ENCODE results near the gene OBSCN.

Gene OBSCN

DNA sequence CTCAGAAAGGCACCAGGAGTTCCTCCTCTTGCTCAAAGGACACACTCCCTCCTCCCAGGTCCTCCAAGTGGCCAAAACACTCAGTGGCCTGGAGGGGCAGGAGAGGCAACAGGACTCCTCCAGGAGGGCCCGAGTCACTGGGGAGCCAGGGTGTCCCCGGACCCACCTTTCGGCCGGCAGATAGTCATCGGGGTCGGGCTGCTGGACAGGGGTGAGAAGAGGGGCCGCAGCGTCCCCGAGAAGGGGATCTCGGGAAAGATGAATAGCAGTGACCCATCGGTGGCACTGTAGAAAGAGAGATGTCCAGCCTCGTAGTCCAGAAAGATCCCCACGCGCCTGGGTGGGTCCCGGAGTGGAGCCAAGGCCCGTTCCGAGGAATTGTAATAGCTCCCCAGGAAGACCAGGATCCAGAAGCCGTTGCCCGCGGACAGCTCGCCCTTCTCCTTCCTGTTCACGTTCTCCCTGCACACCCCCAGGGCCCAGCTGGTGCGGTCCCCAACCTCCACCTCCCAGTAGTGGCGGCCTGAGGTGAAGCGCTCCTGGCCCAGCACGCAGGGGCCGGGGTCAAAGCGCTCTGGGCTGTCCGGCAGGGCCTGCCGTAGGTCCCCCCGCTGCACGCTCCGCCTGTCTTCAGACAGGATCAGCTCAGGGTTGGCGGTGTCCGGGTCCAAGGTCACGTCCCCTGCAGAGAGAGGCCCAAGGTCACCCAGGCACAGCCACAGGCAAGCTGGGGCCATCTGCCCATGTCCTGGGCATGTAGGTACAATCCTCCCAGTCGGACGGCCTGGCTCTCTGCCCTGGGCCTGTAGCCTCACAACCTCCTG is 186.9 kb downstream of the OBSCN start:
- no peak for DNase-seq (ENCODE audit: low read depth in 2 of 2, low spot score in 1 of 2)

GRCh38 chr1:228396770-228397662 is 189.2 kb downstream of the OBSCN start:
- no peak for DNase-seq (ENCODE audit: low read depth in 2 of 2, low spot score in 1 of 2)

DNA sequence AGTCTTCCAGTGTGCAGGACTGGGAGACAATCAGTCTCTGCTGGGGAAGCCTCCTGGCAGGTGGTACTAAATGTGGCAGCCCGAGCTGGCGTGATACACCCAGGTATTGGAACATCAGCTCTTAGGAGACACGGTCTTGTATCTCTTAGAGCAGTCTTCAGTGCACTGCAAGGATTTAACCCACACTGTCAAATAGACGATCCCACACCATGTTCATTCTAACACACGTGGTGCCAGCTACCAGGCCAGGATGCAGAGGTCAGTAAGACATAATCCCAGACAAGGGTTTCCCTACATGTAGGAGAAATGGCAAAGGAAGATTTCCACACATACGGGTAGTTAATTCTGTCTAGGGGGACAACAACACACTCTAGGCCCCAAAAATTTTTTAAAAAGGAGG is 190.1 kb downstream of the OBSCN start:
- DNase-seq (ENCODE audit: low read depth in 2 of 2, low spot score in 1 of 2), result no peak

DNA sequence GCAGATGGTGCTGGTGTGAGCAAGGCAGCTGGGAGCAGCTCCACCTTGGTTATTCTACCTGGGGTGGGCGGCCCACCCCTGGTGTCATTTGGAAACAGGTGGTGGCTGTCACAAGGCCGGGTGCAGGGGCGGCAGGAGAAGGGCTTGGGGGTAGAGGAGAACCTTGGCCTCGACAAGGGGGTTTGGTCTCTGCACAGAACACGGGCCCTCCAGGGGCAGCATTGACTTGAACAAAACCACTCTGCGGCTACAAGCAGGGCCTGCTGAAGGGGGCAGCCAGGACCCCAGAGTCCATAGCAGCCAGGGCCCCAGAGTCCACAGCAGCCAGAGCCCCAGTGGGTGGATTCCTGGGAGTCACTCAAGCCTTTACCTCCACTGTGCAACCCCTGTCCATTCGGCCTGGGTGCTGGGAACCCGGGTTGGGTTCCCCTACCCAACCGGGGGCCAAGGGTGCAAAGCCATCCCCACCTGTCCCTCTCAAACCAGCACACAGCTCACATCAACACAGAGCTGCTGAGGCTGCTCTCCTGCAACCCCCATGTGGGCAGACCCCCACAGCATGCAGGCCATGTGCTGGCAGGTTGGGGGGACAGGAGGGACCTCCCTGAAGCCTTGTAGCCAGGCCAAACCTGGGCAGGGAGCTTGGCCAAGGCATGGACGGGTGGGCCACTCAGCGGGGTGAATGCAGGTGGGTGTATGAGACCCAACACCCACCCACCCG is 191.1 kb downstream of the OBSCN start:
- DNase-seq (ENCODE audit: low read depth in 2 of 2, low spot score in 1 of 2), result no peak

GRCh38 chr1:228399531-228400236 is 191.8 kb downstream of the OBSCN start:
- DNase-seq (ENCODE audit: low read depth in 2 of 2, low spot score in 1 of 2), result no peak

DNA sequence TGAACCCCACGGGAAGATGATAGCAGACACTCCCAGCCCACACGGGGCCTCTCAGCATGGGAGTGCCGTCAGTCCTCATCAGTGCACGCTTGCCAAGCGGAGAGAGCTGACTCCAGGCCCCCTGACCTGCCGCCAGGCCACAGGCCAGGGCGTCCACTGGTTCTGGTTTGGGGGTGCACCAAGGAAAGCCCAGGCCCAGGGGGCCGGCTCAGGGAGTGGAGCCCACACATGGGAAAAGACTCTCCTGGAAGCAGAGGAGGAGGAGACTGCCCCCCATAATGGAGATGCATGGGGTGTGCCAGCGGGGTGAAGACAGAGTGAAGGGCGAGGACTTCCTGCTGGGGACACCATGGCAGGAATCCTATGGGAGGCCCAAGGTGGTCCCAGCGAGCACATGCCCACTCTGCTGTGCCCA is 192.4 kb downstream of the OBSCN start:
- DNase-seq (ENCODE audit: low read depth in 2 of 2, low spot score in 1 of 2), result no peak

GRCh38 chr1:228400692-228401454 is 193.0 kb downstream of the OBSCN start:
- no peak for DNase-seq (ENCODE audit: low read depth in 2 of 2, low spot score in 1 of 2)

DNA sequence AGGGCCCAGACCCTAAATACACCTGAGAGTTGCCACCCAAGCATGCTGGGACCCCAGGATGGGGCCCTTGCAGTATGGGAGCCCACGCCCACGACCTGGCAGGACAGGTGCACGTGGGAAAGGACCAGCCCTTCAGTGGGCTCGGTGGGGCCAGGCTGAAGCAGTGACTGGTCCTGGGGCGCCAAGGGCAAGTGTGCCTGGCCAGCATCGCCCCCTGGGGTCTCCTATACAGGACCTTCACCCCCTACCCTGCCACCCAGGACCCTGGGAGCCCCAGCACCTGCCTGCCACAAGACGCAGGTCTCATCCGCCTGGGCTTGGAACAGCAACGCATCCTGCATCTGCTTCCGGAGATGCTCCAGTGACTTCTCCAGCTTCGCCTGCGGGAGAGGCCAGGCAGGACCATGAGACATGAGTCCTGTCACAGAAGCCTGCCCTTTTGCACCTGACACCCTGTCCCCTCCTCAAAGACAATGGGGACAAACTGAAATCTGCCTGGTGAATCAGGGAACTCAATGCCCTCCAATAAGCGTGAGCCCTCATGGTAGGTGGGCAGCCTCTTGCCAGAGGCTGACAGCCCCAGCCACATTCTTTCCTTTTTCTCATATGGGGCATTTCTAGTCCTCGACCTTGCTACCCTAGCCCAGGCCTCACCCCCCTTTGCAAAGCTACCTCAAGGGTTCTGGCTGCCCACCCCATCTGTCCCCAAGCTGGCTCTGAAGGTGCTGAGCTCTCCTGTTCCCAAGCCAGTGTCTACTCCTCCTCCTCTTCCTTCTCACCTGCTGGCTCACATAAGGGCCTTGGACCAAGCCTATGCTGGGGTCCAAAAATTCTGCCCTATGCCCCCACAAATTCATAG is 194.2 kb downstream of the OBSCN start:
- DNase-seq (ENCODE audit: low read depth in 2 of 2, low spot score in 1 of 2), result no peak

GRCh38 chr1:228402641-228403025 is 194.8 kb downstream of the OBSCN start:
- DNase-seq (ENCODE audit: low read depth in 2 of 2, low spot score in 1 of 2), result no peak

DNA sequence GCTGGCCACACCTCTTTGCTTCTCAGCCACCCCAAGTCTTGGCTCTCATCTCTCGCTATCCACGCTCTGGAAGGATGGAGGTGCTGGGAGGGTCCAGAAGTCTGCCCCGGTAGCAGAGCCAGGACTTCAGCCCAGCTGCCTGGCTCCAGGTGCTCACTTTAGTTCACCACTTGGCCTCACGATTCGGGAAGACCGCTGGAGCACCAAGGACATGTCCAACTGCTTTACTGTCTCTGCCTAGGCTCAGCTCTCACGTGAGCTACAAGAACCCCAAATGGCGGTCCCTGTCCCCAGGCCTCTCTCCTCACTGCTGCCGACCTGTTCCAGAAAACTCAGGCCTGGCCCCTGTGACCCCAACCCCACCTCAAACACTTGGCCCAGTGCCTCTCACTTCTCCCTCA is 195.4 kb downstream of the OBSCN start:
- no peak for DNase-seq (ENCODE audit: low read depth in 2 of 2, low spot score in 1 of 2)

DNA sequence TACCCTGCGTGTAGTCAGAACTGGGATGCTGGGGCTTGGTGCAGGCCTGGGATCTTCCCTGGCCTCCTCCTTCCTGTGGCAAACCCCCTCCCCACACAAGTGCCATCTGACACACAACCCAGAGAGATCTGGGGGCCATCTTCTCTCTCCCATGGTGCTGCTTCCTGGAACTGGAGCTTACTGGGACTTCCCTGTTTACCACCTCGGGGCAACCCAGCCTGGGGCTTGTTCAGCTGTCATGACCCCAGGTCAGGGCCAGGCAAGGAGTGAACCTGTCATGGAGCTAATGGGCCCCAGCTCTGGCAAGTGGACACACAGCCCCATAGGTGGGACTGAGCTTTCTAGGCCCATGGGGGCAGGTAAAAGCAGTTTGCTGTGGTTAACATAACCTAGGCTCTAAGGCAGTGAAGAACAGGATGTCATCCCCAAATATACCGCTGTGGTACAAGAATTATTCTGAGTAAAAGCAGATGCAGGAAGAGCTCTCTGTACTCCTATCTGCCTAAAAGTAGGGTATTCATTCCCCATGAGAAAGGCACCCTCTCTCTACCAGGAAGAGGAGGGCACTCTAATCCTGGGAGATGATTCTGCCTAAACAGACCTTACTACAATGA is 196.4 kb downstream of the OBSCN start:
- DNase-seq (ENCODE audit: low read depth in 2 of 2, low spot score in 1 of 2), result no peak

DNA sequence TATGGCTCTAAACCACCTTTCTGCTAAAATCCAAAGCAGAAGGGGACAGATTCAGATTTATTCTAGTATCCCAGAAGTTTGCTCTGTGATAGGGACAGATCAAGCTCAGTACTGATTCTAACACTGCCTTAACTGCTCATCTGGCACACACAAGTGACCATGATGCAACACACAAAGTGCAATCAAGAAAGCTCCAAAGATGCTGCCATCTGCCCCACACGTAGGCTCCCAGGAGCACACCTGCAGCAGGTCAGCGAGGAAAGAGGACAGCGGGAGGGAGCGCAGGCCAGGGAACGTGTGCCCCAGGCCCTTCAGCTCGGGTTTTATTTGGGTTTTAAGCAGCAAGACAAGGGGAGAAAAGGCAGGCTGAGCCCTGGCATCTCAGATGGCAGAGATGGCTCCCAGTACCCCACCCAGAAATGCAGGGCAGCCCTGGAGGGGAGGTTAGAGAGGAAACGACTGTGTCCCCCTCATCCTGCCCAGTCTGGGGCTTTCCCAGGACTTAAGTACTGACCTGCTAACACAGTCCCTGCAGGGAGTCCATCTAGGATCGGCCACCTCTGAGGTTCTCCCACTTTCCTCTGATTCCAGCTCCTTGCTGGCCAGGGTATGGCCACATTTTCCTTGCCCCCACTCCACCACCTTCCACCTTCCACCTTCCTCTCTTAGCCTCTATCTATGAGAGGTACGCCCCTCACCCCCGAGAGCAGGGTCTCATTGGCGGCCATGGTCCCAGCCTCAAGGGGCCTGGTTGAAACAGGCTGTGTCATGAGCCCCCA is 197.5 kb downstream of the OBSCN start:
- DNase-seq (ENCODE audit: low read depth in 2 of 2, low spot score in 1 of 2), result no peak

DNA sequence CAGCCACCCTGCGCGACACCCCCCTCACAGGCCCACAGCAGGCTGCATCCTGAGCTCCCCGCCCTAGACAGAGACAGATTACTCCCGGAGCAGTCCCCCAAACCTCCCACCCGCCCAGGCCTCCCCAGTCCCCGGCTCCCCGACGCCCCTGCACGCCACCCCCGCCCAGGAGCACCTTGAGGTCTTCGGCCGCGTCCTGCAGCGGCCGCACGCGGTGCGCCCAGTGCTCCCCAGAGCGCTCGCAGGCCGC is 198.1 kb downstream of the OBSCN start:
- DNase-seq (ENCODE audit: low read depth in 2 of 2, low spot score in 1 of 2), result no peak

DNA sequence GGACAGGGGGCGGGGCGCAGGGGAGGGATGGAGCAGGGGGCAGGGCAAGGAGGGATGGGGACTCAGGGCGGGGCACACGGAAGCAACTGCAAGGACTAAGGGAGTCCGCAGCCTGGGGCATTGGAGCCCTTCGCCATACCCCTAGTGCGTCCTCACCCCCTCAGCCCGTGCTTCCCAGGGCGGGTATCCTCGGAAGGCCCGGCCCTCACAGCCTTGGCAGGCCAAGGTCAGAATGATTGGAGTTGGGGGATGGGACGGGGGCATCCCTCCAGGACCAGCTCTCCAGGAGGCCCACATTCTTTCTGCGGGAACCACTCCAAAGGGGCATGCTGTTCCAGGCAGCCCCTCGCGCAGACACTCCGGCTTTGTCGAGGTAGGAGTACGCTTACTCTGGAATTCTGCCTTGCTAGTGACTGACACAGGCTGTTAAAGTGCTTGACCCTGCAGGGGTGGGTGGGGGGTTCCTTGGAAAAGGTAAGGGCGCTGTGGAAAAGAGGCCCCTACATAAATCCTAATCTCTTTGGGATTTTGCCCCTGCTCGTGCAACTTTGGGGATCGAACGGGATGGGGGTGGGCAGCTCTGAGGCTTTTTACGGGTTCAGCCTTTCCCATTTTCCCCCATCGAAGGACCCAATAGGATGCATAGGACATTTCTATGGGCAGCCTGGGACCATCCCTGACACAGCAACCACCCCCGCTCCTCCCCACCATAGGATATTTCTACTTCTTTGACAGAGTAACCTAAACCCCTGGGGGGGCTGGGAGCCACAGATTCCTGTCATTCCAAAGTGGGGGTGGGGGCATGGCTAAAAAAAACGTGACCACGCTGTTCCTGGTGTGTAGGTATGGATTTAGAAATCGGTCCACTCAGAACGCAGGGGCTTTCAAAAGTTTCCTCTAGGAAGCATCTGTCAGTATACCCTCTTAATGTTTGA is 199.5 kb downstream of the OBSCN start:
- no peak for DNase-seq (ENCODE audit: low read depth in 2 of 2, low spot score in 1 of 2)

DNA sequence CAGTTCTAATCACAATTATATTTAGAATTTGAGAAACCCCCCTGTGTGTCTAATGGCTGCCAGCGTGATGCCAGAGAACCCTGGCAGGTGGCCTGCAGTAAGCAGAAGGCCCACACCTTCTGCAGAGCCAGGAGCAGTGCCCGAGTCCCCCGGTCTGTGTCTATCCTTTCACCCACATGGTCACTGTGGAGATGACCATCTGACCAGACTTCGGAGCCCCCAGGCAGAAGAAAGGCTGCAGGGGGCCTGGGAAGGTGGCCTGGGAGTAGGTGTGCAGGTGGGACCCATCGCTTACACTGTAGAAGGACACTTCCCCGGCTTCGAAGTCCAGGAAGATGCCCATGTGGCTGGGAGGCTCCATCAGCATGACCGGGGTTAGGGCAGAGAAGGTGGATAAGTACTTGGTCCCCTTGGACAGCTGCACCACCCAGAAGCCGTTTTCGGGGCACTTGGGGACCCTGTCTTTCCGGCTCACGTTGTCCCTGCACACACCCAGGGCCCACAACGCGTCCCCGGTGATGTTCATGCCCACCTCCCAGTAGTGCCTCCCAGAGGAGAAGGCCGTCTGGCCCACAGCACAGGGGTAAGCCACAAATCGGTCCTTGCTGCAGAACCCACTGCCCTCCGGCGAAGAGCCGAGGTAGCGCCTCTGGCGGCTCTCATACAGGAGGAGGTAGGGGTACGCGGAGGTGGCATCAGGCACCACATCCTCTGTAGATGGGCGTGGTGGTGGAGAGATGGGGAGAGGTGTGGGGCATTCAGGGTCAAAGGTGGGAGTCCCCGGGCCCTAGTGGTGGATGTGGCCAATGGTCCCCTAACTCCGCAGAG is 200.4 kb downstream of the OBSCN start:
- no peak for DNase-seq (ENCODE audit: low read depth in 2 of 2, low spot score in 1 of 2)

Data from stimulated activated CD8-positive, alpha-beta memory T cell treated with anti-CD3 and anti-CD28 coated beads, Interleukin-4, amount 100 ng/mL, for 1 hour (primary cell).